HG02798 (cell line): ENCODE measurements around the gene EMSY.
"Not testable (repeated sequence)": the region's sequence is repeated elsewhere in the genome, so short reads cannot be mapped to it uniquely, and the experiment has no call there.

Experiments used
- ATAC-seq: cut with Tn5 transposase; IDR thresholded peaks from one replicate; pipeline ENCODE4 v1.9.1; 2021; ENCODE audit warnings: mild to moderate bottlenecking; ENCODE audit not compliant: unreplicated experiment, poor library complexity

The EMSY gene

GRCh38 chr11:76444384-76445120, at the start of gene EMSY:
Gene EMSY (plus strand): TSS chr11:76445018. CDS start chr11:76446939, 1,921 bp downstream.
- peak; percentile 96 for ATAC-seq

- no peak for ATAC-seq
Observed at GRCh38 chr11:76395296-76395695, 49.5 kb upstream of the EMSY start.

- no peak for ATAC-seq
Observed at GRCh38 chr11:76397383-76397782, 47.4 kb upstream of the EMSY start.

GRCh38 chr11:76400967-76401366, 43.9 kb upstream of the EMSY start:
- no peak for ATAC-seq

GRCh38 chr11:76401484-76401883, 43.3 kb upstream of the EMSY start:
- ATAC-seq: not testable (repeated sequence)

- no peak for ATAC-seq
Observed at GRCh38 chr11:76406359-76406758, 38.5 kb upstream of the EMSY start.

- no peak for ATAC-seq
Observed at GRCh38 chr11:76408171-76408965, 36.5 kb upstream of the EMSY start.

GRCh38 chr11:76410851-76411357, 33.9 kb upstream of the EMSY start:
- no peak for ATAC-seq

GRCh38 chr11:76415073-76415472, 29.7 kb upstream of the EMSY start:
- no peak for ATAC-seq

GRCh38 chr11:76419896-76420295, 24.9 kb upstream of the EMSY start:
- no peak for ATAC-seq

- peak; percentile 70 for ATAC-seq
Observed at GRCh38 chr11:76424379-76424778, 20.4 kb upstream of the EMSY start.

GRCh38 chr11:76424891-76425290, 19.9 kb upstream of the EMSY start:
- ATAC-seq: peak; percentile 54

GRCh38 chr11:76426660-76427059, 18.2 kb upstream of the EMSY start:
- no peak for ATAC-seq

GRCh38 chr11:76436020-76436419, 8.8 kb upstream of the EMSY start:
- ATAC-seq: no peak

- ATAC-seq: no peak
Observed at GRCh38 chr11:76443268-76443980, 1.4 kb upstream of the EMSY start.

GRCh38 chr11:76444065-76444383, 794 bp upstream of the EMSY start:
- ATAC-seq: no peak

- peak; percentile 36 for ATAC-seq
Observed at GRCh38 chr11:76445121-76446084, 585 bp downstream of the EMSY start.

GRCh38 chr11:76448506-76448905, 3.7 kb downstream of the EMSY start:
- no peak for ATAC-seq

GRCh38 chr11:76453248-76453647, 8.4 kb downstream of the EMSY start:
- no peak for ATAC-seq

GRCh38 chr11:76455331-76455730, 10.5 kb downstream of the EMSY start:
- no peak for ATAC-seq
